ENCODE results near the gene CD22. TPM values are rescaled to one million over a fixed set of nuclear protein-coding genes. Genes with fewer than 3 reads are reported as not detected.

CD22 gene
- total RNA-seq, 1 donor from 2014 or later, result 2.5 TPM

- no peak for ATAC-seq
Observed at GRCh38 chr19:35296644-35297514, 32.1 kb upstream of the CD22 start.

- no peak for ATAC-seq
Observed at GRCh38 chr19:35297515-35297848, 31.5 kb upstream of the CD22 start.

- ATAC-seq, result no peak
Observed at GRCh38 chr19:35297922-35298321, 31.1 kb upstream of the CD22 start.

GRCh38 chr19:35298561-35298972 is 30.4 kb upstream of the CD22 start:
- ATAC-seq, result no peak

- peak; percentile 7 for ATAC-seq
Observed at GRCh38 chr19:35299523-35300338, 29.3 kb upstream of the CD22 start.

- no peak for ATAC-seq
Observed at GRCh38 chr19:35300339-35300649, 28.7 kb upstream of the CD22 start.

GRCh38 chr19:35301961-35302360 is 27.0 kb upstream of the CD22 start:
- ATAC-seq, result no peak

- no peak for ATAC-seq
Observed at GRCh38 chr19:35302446-35302845, 26.5 kb upstream of the CD22 start.

- ATAC-seq, result no peak
Observed at GRCh38 chr19:35303357-35303915, 25.6 kb upstream of the CD22 start.

- ATAC-seq, result no peak
Observed at GRCh38 chr19:35304036-35304435, 25.0 kb upstream of the CD22 start.

GRCh38 chr19:35305181-35305580 is 23.8 kb upstream of the CD22 start:
- no peak for ATAC-seq

- no peak for ATAC-seq
Observed at GRCh38 chr19:35306473-35307246, 22.3 kb upstream of the CD22 start.

GRCh38 chr19:35307931-35308330 is 21.1 kb upstream of the CD22 start:
- no peak for ATAC-seq

- no peak for ATAC-seq
Observed at GRCh38 chr19:35308910-35309309, 20.1 kb upstream of the CD22 start.

GRCh38 chr19:35309481-35310279 is 19.3 kb upstream of the CD22 start:
- ATAC-seq, result no peak

GRCh38 chr19:35310331-35310730 is 18.7 kb upstream of the CD22 start:
- ATAC-seq, result no peak

- no peak for ATAC-seq
Observed at GRCh38 chr19:35310811-35311465, 18.0 kb upstream of the CD22 start.

- no peak for ATAC-seq
Observed at GRCh38 chr19:35311901-35312665, 16.9 kb upstream of the CD22 start.

- ATAC-seq, result no peak
Observed at GRCh38 chr19:35313587-35313986, 15.4 kb upstream of the CD22 start.

GRCh38 chr19:35314031-35314430 is 15.0 kb upstream of the CD22 start:
- ATAC-seq, result no peak
